ENCODE data around the gene TBX2.

TBX2 gene

DNA sequence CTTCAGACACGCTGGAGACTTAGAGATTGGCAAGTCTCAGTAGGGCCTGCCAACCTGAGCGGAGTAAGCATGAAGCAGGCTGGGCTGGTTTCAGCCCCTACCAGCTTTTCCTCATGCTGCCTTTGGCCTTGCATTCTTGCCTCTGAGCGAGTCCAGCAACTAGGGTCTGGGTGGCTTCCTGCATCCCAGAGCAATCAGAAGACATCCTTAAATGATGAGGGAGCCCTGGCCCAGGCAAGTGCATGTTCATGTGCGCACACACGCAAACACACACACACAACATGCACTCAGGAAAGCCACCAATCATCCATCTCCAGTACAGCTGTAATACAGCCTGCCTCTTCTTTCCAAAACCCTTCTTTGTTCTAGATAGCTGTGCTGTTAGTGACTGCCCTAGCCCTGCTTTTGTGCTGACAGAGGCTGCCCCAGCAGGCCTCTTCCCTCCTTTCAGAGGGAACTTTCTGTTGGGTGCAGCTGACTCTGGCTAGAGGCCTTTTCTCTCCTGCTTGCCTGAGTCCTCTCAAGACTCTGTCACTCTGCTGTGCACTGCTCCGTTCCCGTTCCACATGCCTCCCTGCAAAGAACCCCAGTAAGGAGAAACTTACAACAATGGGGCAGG, 30.7 kb upstream of the TBX2 start:
- no peak for DNase-seq

DNA sequence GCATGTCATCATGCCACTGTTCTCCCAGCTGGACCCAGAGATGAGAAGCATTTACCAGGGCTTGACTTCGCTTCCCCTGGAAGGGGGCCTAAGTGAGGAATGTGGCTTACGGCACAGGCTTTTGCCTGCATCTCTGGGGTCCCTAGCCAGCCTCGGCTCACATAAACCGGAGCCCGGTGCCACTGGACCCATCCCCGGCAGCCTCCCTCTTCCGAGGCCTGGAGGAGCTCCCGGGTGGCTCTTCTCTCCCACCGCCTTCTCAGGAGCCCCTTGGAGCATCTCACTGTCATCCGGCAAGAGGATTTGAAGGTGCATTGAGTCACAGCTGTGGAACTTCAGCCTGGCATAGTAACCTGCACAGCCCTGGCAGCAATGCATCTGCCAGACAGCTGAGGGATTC, 29.9 kb upstream of the TBX2 start:
- no peak for DNase-seq

DNA sequence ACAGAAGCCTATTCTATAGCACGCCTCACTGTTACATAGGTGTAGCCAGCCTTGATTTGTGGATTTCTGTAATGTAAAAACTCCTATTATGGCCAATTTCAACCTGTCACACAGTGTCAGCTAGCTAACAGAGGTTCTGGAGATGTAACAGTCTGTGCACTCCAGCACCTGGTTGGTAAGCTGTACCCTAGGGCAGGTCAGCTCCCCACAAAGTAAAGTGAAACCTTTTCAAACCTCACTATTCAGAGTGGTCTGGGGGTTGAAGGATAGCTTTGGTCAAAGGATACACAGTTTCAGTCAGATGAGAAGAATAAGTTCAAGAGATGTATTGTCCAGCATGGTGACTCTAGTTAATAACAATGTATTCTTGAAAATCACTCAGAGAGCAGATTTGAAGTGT, 28.5 kb upstream of the TBX2 start:
- DNase-seq: no peak

DNA sequence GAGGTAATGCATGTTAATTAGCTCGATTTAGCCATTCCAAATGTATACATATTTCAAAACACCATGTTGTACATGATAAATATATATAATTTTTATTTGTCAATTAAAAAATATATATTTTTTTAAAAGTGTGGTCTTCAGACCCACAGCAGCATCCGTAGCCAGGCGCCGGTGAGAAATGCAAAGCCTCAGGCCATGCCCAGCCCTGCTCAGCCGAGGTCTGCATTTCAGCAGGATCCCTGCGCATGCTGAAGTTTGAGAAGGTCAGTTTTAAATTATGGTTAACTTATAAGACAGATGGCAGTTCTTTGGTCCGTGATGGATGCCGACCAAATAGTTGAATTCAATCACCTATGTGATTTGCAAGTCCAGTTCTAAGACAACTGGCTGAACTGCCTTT, 28.0 kb upstream of the TBX2 start:
- no peak for DNase-seq

DNA sequence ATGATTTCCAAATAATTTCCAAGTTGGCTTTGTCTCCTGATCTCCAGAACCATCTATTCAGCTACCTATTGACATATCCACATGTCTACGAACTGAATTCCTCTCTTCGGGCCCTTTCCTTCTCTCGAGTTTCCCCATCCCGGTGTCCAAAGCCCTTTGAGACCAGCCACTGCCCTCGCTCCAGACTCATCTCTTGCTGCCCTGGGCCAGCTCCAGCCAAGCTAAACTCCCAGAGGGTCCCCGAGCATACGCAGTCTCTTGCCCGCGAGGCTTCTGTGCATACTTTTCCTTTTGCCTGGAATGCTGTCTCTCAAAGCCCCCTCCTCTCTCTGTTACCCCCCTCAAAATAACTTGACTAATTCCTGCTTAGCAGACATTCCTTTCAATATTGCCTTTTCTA, 27.2 kb upstream of the TBX2 start:
- no peak for DNase-seq

DNA sequence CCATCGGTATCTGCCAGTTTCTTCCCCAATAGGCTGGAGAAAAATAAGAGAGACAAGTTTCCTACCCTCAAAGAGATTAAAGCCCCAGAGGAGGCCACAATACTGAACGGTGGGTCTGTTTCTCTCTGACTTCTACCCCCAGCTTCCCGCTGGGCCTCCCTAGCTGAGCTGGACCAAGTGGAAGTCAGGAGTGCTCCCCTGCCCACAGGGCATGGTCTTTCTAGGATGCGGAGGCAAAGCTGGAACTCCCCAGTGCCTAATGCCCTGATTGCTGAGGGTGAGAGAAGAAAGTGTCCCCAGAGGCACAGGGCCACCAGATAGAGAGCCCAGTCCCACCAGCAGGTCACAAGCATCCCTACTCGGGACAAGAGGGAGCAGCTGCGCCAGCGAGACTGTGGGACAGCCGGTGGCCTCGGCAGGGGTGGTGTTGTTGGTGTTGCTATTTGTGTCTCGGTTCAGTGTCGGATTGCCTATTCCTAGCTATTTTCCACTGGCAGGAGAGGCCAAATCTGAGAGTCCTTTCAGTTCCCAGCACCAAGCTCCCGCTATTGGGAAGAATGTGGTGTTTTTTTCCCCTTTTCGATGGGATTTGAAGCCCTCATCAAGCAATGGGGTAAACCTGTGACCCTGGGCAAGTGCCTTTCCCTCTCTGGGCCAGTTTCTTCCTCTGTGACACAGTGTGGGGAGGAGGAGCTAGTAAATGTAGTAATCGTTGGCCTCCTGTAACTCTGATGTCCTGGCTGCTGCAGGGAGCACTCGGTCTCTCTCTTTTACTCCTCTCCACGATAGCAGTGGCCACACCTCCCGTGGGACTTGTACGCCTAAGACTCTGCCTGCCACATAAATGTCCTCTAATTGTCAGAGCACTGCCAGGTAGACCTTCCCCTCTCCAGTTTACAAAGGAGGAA, 22.5 kb upstream of the TBX2 start:
- DNase-seq: no peak

DNA sequence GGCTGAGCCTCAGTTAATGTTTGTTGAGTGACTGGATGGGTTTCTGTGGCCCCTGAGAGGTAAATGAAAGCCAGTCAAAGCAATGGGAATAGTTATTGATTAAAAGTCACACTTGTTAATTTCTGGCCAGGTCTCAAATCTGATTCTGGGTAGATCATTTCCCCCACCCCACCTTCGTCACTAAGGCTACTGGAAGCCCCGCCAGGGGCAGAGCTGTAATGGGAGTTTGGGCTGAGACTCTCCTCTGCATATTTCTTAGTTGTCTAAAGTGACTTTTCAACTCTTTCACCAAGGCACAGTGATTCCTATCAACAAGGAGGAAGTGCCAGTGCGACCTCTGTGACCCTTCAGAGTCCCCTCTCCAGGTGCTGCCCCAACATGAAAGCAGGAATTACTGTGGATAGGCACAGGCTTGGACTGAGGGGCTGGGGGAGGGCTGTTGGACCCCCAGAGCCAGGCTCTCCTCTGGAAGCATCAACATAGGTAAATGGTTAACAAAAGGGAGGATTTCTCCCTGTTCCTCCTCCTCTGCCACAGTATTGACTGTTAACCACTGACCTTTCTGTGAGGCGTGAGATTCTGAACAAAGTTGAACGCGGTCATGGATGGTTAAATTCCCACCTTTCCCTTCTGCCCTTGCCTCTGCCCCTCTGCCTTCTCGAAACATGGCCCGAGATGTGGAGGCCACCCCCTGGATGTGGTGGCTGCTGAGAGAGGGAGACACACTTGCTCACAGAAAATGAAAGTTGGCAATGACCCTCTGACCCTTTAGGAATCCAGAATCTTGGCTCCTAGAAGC, 20.8 kb upstream of the TBX2 start:
- no peak for DNase-seq

DNA sequence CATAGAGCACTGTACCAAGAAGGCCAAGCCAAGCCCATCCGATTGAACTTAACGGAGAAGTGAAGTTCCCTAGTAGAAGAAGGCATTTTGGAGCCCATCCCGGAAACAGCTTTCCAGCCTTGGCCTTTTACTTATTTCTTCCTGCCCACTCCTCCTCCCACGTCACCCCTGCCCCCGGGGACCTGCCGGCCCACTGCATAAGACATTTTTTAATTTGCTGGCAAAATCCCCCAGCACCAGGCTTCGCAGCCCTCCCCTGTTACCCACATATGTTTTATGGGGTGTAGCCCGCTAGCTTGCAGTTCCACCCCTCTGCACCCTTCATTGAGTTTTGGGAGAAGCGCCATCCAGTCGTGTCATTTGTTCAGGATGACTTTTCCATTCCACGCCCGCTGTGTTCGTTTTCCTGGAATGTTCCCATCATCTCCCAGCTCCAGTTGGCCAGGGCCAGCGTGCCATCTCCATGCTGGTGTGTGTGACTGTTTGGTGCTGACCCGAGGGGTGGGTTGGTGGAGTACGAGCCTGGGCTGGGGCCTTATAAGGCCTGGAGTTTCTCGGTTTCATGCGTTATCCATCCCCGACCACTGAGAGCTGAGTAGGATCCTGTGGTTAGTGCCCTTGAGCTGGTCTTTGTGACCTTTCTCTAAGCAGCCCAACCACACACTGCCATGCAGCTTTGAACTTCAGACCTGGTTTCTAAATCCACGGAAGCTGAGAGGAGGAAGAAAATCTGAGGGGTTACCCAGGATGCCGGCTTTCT, 20.0 kb upstream of the TBX2 start:
- no peak for DNase-seq

DNA sequence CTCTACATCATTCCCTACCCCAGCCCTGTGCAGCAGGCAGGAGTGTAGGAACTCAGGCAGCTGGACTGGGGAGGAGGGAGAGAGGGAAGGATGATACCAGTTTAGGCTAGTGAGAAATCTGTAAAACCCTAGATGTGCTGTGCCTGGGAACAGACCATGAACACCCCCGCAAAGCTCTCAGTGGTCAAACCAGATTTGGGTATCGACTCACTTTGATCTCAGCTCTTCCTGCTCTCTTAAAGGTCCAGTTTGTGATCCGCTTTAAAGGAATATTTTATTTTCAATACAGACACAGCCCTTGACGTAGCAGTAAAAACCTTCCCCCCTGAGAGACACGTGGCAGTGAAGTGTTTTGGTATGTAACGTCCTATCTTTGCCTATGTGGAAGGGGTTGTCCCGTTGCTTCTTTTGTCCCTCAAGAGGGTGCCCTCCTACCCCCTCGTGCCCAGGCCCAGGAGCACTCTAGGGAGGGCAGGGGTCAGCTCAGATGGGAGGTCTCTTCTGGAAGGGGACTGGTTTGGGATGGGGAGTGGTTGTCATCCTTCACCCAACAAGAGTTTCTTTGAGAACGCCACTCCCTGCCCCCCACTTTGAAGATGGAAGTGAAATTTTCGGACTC, 19.3 kb upstream of the TBX2 start:
- DNase-seq: no peak

DNA sequence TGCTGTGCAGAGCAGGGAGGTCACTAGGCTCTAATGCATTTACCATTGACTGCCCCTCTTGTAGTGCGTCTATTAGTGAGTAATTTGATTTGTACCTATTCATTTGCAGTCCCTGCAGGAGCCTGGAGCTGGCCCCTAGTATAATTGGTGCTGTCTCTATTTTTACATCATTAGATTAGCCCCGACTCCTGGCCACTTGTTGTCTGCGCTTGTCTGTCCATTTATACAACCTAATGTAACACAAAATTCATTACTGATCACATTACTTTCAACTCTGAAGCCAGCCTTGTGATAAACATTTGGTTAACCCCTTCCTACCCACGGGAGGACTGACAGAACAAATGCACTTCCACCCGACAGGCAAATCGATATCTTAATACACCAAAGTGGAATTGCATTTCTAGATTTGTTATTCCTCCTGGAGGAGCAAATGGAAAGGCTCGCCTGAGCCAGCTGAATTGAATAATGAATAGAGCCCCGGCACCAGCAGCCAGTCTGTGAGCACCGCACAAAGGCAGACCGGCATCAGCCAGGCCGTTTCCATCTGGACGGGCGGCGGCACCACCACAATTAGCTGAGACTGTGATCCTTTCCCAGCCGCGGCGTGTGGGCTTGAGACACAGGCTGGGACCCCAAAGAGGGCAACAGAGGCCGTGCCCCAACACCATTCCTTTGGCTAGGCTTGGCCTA, 18.7 kb upstream of the TBX2 start:
- no peak for DNase-seq

DNA sequence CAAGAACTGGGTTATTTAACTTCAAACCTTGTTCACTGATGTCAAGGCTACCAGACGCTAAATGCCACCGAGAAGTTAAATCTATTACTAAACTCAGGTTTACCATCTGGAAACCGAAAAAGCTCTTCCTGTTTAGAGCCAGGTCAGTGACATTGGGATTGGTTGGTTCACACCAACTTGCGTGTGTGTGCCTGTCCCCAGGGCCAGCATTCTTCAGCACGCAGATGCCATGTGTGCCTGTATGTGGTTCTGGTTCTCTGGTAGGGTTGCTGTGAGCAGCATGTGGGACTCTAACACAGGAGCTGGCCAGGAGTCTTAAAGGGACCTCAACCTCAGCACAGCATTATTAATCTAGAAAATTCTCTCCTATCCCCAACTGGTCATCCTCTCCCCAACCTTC, 18.1 kb upstream of the TBX2 start:
- DNase-seq: no peak

DNA sequence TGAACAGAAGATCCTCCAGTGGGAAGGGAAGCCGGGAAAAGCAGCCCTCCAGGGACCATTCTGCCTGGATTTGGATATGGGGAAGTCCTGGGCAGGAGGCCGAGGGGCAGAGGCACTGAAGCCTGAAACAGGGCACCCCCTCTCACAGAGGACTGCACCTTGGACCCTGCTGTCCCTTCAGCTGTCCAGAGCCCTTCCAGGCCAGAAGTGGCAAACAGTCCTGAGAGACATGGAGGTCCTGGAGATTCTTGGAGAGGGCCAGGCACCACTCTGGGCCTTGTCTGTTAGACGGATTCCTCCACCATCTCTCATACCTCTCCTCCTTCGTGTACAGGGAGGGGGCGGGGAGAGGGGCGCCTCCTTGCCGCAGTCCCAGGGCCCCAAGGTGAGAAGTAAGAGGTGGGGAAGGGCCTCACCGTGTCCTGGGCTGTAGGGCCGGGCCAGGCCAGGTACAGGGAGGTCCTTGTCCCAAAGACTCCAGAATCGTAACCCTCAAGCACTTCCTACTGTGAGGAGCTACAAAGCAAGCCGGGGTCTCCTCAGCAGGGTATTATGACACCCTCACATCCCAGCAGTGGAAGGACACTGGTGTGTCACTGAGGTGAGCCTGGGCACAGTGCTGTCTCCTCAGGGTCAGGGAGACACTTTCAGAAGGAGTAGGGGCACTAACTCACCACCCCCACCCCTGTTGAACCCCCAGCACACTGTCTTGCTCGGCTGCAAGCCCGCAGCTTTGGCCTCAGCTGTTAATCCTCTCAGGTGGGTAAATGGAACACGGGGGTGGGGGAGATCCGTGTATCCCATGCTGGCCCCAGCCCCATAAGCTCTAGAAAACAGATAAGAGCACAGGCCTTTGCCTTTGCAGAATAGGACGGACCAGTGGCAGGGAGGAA, 16.6 kb upstream of the TBX2 start:
- no peak for DNase-seq

DNA sequence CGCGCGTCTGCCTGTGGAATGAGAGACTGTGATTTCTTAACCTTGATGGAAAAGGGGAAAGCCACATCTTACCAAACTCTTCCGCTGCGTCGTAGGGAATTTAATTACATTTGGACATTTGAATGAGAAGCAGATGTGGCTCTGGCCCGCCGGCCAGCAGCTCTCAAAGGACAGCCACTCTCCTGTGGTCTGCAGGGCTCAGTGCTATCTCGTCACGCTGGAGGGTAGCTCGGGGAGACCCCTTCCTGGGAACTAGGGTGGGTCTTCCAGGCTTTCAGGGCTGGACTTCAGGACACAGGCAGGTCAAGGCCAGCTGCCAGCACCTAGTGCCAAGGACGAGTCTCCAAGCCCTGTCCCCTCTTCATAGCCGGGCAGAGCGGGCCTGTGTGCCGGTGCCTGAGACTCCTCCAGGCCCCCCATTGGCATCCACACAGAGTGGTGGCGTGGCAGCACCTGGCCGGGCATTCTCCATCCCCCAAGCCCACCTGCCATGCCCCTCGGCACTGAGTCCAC, 15.9 kb upstream of the TBX2 start:
- DNase-seq: no peak

DNA sequence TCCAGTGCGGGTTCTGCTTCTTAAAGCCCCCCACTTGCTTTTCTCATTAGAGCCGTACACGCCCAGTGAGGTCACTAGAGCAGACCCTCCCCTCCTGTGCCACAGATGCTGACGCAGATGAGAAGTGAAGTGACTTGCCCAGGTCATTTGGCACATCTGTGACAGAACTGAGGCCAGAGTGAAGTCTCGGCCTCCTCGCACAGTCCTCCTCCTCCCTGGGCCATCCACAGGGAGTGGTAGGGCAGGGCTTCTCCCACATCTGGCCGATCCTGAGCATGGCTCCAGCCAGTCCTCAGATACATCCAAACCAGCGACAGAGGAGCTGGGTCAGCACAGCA, 15.3 kb upstream of the TBX2 start:
- no peak for DNase-seq

DNA sequence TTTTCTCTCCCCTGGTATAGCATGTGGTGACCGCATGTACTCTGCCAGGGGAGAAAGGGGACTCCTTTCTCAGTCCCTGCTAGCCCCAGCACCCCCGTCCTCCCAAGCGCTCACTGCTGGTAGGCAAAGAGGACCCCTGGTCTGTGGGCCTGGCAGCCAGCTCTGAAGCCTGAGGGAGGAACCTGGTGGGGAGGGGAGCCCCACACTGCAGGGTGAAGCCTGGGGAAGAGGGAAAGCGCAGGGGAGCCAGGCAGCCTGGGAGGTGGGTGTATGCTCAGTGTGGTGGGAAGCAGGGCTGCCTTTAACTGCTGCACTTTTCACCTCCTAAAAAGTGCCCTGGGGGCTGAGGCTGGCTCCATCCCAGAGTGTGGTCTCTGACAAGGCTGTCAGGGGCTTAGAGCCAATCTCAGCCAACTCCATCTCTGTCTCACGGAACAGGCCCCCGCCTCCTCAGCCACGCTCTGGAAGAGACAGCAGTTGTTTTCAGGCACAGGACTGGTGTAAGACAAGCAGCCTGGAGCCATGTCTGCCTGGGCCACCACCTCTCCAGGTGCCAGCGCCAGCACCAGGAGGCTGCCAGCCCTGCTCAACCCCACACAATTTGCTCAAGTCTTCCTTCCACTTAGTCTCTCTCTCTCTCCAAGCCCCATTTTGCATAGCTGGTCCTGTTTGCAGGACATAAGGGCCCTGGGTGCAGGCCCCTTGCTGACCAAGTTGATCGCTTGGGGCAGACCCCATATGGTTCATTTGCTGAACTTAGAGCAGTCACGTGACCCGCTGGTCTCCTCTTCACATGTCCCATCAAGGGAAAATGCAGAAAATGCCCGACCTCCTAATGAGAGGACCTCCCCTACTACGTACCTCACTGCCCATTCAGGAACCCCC, 14.7 kb upstream of the TBX2 start:
- DNase-seq: no peak

DNA sequence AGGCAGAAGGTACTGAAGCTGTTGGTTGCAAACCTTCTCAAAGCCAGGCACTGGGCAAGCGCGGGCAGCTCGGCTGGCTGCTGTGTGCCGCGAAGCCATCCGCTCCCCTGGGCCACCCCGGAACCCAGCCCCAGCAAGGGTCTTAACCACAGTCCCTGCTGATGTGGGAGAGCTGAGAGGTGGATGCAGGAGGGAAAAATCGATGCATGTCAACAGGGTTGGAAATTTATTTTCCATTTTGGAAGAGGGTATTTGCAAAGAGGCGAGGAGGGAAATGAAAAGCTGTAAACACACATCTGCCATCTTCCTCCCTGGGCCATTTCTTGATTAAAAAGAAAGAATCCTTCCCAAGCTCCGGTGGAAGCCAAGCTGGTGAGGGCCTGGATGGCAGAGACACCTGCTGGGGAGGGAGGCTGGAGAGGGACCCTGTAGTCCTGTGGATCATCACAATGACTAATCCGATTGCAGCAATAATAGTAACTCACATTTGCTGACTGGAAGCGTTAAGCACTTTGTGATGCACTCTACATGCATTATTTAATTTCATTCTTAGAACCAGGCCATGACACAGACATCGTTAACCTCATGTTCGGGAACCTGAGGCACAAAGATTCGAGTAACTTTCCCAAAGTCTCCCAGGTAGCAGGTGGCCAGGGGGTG, 13.9 kb upstream of the TBX2 start:
- DNase-seq: no peak

DNA sequence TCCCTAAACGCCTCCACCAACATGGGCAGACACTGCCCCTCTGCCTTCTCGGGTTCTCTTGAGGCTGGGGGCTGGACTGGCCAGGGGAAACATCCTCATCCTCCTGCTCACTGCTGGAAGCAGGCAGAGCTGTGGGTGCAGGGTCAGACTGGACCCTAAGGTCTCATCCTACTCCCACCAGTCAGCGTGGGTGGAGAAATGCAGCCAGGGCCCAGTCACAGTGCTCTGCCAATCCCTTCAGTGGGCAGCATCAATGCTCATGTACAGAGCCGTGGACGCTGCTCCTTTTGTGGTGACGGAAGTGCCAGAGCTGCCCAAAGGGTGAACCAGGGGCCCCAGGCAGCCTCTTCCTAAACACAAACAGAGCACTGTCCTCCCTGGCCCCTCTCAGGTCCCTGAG, 13.4 kb upstream of the TBX2 start:
- no peak for DNase-seq

DNA sequence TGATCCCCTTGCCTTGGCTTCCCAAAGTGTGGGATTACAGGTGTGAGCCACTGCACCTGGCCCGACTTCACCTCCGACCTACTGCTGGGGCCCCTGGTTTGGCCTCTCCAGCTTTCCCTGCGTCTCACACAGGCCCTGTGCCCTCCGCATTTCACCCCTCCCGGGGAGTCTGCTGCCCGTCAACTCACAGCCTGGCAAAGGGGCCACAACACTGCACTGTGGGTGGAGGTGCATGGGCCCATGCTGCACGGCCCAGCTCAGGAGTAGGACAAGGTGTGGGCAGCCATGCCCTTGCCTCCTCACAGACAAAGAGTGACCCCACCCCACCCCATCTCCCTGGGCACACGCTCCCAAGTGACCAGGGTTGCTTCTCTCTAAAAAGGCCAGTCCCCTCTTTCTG, 12.6 kb upstream of the TBX2 start:
- no peak for DNase-seq
